Osteocyte (in vitro differentiated cells): Measurements from ENCODE around the gene ZNF428. TPM values are rescaled to one million over a fixed set of nuclear protein-coding genes. Genes with fewer than 3 reads are reported as not detected.
A peak's percentile ranks its signal among the peaks of the same experiment; 100 is the strongest.
"Not testable (repeated sequence)": the region's sequence is repeated elsewhere in the genome, so short reads cannot be mapped to it uniquely, and the experiment has no call there.

ENCODE experiments used
- DNase-seq: peaks from one replicate; pipeline ENCODE4 v3.0.0; 2021; ENCODE audit warnings: mixed read lengths; ENCODE audit not compliant: unreplicated experiment; ENCODE audit errors: extremely low spot score
- H3K27ac Mint-ChIP-seq: one replicate; pipeline ENCODE4 v1.8.0; 2021; ENCODE audit warnings: mild to moderate bottlenecking, mixed read lengths; ENCODE audit not compliant: unreplicated experiment
- H3K27me3 Mint-ChIP-seq: one replicate; pipeline ENCODE4 v1.8.0; 2021; ENCODE audit warnings: mixed read lengths; ENCODE audit not compliant: unreplicated experiment
- H3K36me3 Mint-ChIP-seq: one replicate; pipeline ENCODE4 v1.8.0; 2021; ENCODE audit warnings: mixed read lengths; ENCODE audit not compliant: unreplicated experiment
- H3K4me1 Mint-ChIP-seq: one replicate; pipeline ENCODE4 v1.8.0; 2021; ENCODE audit warnings: mixed read lengths; ENCODE audit not compliant: unreplicated experiment
- H3K4me3 Mint-ChIP-seq: one replicate; pipeline ENCODE4 v1.8.0; 2021; ENCODE audit warnings: mild to moderate bottlenecking, moderate library complexity, mixed read lengths; ENCODE audit not compliant: unreplicated experiment
- H3K9me3 Mint-ChIP-seq: one replicate; pipeline ENCODE4 v1.8.0; 2021; ENCODE audit warnings: mixed read lengths; ENCODE audit not compliant: unreplicated experiment
- total RNA-seq: library from RNA; stranded (reverse); gene quantifications from 2 replicates; pipeline ENCODE4 v1.2.1, GENCODE V29; 2021
- TF ChIP-seq, protein P1 (sequence below): fragments of 200-600 bp; sonication (generic); IDR thresholded peaks from 2 replicates; pipeline ENCODE4 v1.5.0; 2021; ENCODE audit warnings: antibody characterized with exemption, mild to moderate bottlenecking, moderate library complexity

ZNF428 gene
- total RNA-seq, 1 donor from 2014 or later, result 74.1 TPM

GRCh38 chr19:43589678-43590077, 29.8 kb downstream of the ZNF428 start:
- Mint-ChIP-seq H3K36me3 (peaks cover 32% of the 10 kb centered on the region), H3K4me1 (peaks cover 12% of the 10 kb centered on the region), H3K9me3 (no peaks in the 10 kb centered on the region), H3K27ac (no peak overlapping the region), H3K27me3 (no peaks in the 10 kb centered on the region), H3K4me3 (no peak overlapping the region)
- TF ChIP-seq, protein P1, sequence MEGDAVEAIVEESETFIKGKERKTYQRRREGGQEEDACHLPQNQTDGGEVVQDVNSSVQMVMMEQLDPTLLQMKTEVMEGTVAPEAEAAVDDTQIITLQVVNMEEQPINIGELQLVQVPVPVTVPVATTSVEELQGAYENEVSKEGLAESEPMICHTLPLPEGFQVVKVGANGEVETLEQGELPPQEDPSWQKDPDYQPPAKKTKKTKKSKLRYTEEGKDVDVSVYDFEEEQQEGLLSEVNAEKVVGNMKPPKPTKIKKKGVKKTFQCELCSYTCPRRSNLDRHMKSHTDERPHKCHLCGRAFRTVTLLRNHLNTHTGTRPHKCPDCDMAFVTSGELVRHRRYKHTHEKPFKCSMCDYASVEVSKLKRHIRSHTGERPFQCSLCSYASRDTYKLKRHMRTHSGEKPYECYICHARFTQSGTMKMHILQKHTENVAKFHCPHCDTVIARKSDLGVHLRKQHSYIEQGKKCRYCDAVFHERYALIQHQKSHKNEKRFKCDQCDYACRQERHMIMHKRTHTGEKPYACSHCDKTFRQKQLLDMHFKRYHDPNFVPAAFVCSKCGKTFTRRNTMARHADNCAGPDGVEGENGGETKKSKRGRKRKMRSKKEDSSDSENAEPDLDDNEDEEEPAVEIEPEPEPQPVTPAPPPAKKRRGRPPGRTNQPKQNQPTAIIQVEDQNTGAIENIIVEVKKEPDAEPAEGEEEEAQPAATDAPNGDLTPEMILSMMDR, result no peak
- DNase-seq, result no peak

GRCh38 chr19:43589277-43589676, 30.2 kb downstream of the ZNF428 start:
- no peaks in the 10 kb centered on the region for H3K9me3 Mint-ChIP-seq
- peaks cover 11% of the 10 kb centered on the region for H3K4me1 Mint-ChIP-seq
- DNase-seq, result no peak
- H3K27ac Mint-ChIP-seq, result no peak overlapping the region
- TF ChIP-seq, protein P1, result no peak
- H3K4me3 Mint-ChIP-seq, result no peak overlapping the region
- no peaks in the 10 kb centered on the region for H3K27me3 Mint-ChIP-seq
- peaks cover 32% of the 10 kb centered on the region for H3K36me3 Mint-ChIP-seq

DNA sequence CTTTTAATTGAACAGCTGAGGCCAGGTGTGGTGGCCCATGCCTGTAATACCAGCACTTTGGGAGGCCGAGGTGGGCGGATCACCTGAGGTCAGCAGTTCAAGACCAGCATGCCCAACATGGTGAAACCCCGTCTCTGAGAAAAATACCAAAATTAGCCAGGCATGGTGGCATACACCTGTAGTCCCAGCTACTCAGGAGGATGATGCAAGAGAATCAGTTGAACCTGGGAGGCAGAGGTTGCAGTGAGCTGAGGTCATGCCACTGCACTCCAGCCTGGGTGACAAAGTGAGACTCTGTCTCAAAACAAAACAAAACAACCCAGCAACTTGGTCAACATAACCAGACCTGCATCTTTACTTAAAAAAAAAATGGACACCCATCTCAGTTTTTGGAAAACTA, 32.4 kb downstream of the ZNF428 start:
- not testable (repeated sequence) for H3K27ac Mint-ChIP-seq, H3K4me3 Mint-ChIP-seq, H3K4me1 Mint-ChIP-seq, H3K9me3 Mint-ChIP-seq, DNase-seq, H3K27me3 Mint-ChIP-seq
- H3K36me3 Mint-ChIP-seq, result peaks cover 22% of the 10 kb centered on the region

GRCh38 chr19:43586346-43586745, 33.1 kb downstream of the ZNF428 start:
- peaks cover 22% of the 10 kb centered on the region for H3K36me3 Mint-ChIP-seq
- H3K4me1 Mint-ChIP-seq, result peaks cover 2% of the 10 kb centered on the region
- DNase-seq, result no peak
- H3K27me3 Mint-ChIP-seq, result no peaks in the 10 kb centered on the region
- H3K9me3 Mint-ChIP-seq, result no peaks in the 10 kb centered on the region
- H3K4me3 Mint-ChIP-seq, result no peak overlapping the region
- TF ChIP-seq, protein P1, result no peak
- no peak overlapping the region for H3K27ac Mint-ChIP-seq

DNA sequence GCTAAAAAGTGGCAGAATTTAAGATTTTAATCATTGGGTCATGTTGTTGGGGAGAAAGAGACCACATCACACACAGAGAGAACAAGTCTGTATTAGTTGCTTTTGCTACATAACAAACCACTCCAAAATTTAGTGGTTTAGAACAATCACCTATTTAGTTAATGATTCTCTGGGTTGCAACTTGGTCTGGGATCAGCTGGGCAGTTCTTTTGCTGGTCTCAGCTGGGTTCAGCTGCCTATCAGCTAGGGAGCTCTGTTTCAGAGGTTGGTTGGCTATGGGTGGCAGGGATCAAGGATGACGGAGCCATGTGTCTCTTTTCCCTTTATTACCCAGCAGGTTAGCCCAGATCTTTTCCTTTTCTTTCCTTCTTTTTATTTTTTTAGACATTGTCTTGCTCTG, 34.9 kb downstream of the ZNF428 start:
- Mint-ChIP-seq H3K4me1 (no peaks in the 10 kb centered on the region), H3K4me3 (no peak overlapping the region), H3K36me3 (peaks cover 12% of the 10 kb centered on the region), H3K27me3 (no peaks in the 10 kb centered on the region), H3K27ac (peak overlapping the region; percentile 28), H3K9me3 (no peaks in the 10 kb centered on the region)
- TF ChIP-seq, protein P1, result no peak
- no peak for DNase-seq

GRCh38 chr19:43582495-43582894, 36.9 kb downstream of the ZNF428 start:
- TF ChIP-seq, protein P1, result no peak
- Mint-ChIP-seq H3K9me3 (no peaks in the 10 kb centered on the region), H3K4me1 (no peaks in the 10 kb centered on the region), H3K36me3 (peaks cover 9% of the 10 kb centered on the region), H3K27me3 (no peaks in the 10 kb centered on the region), H3K27ac (no peak overlapping the region), H3K4me3 (no peak overlapping the region)
- DNase-seq, result no peak
